SU-DHL-6 (cell line): ENCODE data around the gene PRSS57.

ENCODE experiments used
- H2AFZ ChIP-seq: fragments of 200-600 bp; sonication (generic); 2 replicates; pipeline ENCODE4 v1.6.1; 2014; ENCODE audit warnings: low read depth, mild to moderate bottlenecking, moderate library complexity, mixed read lengths, antibody characterized with exemption, low read length; ENCODE audit not compliant: severe bottlenecking
- H3F3A ChIP-seq: fragments of 200-600 bp; shearing (Covaris generic); 2 replicates; pipeline ENCODE4 v1.6.0; 2016; ENCODE audit warnings: antibody characterized with exemption, mild to moderate bottlenecking; ENCODE audit not compliant: insufficient read depth
- H3K27ac ChIP-seq: fragments of 200-600 bp; sonication (generic); 2 replicates; pipeline ENCODE4 v1.5.1; 2016; ENCODE audit warnings: low read depth, mild to moderate bottlenecking, low read length, moderate library complexity, mixed read lengths
- H3K27me3 ChIP-seq: fragments of 200-600 bp; sonication (generic), shearing (Covaris generic); 2 replicates; pipeline ENCODE4 v1.6.0; 2014; ENCODE audit warnings: mild to moderate bottlenecking, low read length
- H3K36me3 ChIP-seq: fragments of 200-600 bp; sonication (generic); 2 replicates; pipeline ENCODE4 v1.6.1; 2014; ENCODE audit warnings: mild to moderate bottlenecking, low read length, mixed read lengths
- H3K4me2 ChIP-seq: fragments of 300-600, 200-600 bp; shearing (Covaris generic), sonication (generic); 2 replicates; pipeline ENCODE4 v1.6.0; 2014; ENCODE audit warnings: low read length, low read depth, mild to moderate bottlenecking; ENCODE audit not compliant: poor library complexity, severe bottlenecking
- H3K4me3 ChIP-seq: fragments of 200-600 bp; sonication (generic); 2 replicates; pipeline ENCODE4 v1.5.1; 2014; ENCODE audit warnings: antibody characterized with exemption, low read length, mild to moderate bottlenecking, mixed read lengths; ENCODE audit not compliant: insufficient read depth, poor library complexity, severe bottlenecking
- H3K79me2 ChIP-seq: fragments of 200-600 bp; sonication (generic); 2 replicates; pipeline ENCODE4 v1.6.1; 2014; ENCODE audit warnings: mild to moderate bottlenecking, low read length, moderate library complexity; ENCODE audit not compliant: insufficient read depth
- H3K9ac ChIP-seq: fragments of 200-600 bp; sonication (generic); 2 replicates; pipeline ENCODE4 v1.7.0; 2014; ENCODE audit warnings: mild to moderate bottlenecking, low read length
- H3K9me2 ChIP-seq: fragments of 200-600 bp; sonication (generic); replicated peaks from 2 replicates; pipeline ENCODE4 v1.6.1; 2014; ENCODE audit warnings: low read length; ENCODE audit not compliant: insufficient read depth
- H3K9me3 ChIP-seq: fragments of 200-600 bp; sonication (generic); 2 replicates; pipeline ENCODE4 v1.6.1; 2014; ENCODE audit warnings: low read length, mixed read lengths; ENCODE audit not compliant: insufficient read depth
- H4K20me1 ChIP-seq: fragments of 200-600 bp; sonication (generic); 2 replicates; pipeline ENCODE4 v1.6.1; 2014; ENCODE audit warnings: low read depth, mild to moderate bottlenecking, antibody characterized with exemption, low read length, moderate library complexity, mixed read lengths
- EZH2phosphoT487 ChIP-seq: fragments of 200-600 bp; sonication (generic), shearing (Covaris generic); conservative IDR thresholded peaks from 2 replicates; pipeline ENCODE4 v1.6.1; 2018; ENCODE audit warnings: mild to moderate bottlenecking, antibody characterized with exemption, low read length, moderate library complexity, mixed read lengths
- TF ChIP-seq, protein P1 (sequence below): fragments of 200-600 bp; sonication (generic); IDR thresholded peaks from one replicate; pipeline ENCODE4 v1.5.1; 2017; ENCODE audit warnings: antibody characterized with exemption, mild to moderate bottlenecking, low read length, moderate library complexity; ENCODE audit not compliant: insufficient read depth, poor library complexity, severe bottlenecking

The PRSS57 gene

DNA sequence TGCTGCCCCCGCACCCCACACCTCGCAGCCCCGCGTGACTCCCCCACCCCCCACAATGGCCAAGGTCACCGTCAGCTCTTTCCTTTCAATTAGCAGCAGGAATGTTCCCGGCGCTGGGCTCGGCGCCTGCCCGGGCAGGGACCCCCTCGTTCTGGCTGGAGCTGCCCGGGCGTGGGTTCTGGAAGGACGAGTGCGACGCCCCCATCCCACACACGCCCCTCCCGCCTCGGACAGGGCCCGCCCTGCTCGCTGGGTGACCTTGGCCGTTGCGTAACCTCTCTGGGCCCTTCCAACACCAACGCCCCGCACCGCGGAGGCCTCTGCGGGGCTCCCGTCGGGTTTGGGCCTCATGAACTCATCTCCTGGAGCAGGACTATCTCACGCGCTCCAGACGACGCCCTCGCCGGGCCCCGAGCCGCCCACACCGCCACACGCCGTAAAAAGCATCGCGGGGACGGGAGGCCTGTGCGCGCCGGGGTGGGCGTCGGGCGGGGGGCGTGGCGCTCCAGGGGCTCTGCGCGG is 23.8 kb upstream of the PRSS57 start:
- no peaks in the 10 kb centered on the region for H4K20me1 ChIP-seq
- no peaks in the 10 kb centered on the region for H3K79me2 ChIP-seq
- H3K9me2 ChIP-seq, result no peaks in the 10 kb centered on the region
- H3K27ac ChIP-seq, result no peak overlapping the region
- no peak overlapping the region for H3K4me2 ChIP-seq
- no peak overlapping the region for H2AFZ ChIP-seq
- H3F3A ChIP-seq, result no peaks in the 10 kb centered on the region
- H3K9me3 ChIP-seq, result no peaks in the 10 kb centered on the region
- no peak overlapping the region for H3K4me3 ChIP-seq
- no peak for TF ChIP-seq EZH2phosphoT487
- TF ChIP-seq, protein P1, sequence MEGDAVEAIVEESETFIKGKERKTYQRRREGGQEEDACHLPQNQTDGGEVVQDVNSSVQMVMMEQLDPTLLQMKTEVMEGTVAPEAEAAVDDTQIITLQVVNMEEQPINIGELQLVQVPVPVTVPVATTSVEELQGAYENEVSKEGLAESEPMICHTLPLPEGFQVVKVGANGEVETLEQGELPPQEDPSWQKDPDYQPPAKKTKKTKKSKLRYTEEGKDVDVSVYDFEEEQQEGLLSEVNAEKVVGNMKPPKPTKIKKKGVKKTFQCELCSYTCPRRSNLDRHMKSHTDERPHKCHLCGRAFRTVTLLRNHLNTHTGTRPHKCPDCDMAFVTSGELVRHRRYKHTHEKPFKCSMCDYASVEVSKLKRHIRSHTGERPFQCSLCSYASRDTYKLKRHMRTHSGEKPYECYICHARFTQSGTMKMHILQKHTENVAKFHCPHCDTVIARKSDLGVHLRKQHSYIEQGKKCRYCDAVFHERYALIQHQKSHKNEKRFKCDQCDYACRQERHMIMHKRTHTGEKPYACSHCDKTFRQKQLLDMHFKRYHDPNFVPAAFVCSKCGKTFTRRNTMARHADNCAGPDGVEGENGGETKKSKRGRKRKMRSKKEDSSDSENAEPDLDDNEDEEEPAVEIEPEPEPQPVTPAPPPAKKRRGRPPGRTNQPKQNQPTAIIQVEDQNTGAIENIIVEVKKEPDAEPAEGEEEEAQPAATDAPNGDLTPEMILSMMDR, result no peak
- H3K9ac ChIP-seq, result no peak overlapping the region
- H3K27me3 ChIP-seq, result no peaks in the 10 kb centered on the region
- H3K36me3 ChIP-seq, result no peaks in the 10 kb centered on the region

DNA sequence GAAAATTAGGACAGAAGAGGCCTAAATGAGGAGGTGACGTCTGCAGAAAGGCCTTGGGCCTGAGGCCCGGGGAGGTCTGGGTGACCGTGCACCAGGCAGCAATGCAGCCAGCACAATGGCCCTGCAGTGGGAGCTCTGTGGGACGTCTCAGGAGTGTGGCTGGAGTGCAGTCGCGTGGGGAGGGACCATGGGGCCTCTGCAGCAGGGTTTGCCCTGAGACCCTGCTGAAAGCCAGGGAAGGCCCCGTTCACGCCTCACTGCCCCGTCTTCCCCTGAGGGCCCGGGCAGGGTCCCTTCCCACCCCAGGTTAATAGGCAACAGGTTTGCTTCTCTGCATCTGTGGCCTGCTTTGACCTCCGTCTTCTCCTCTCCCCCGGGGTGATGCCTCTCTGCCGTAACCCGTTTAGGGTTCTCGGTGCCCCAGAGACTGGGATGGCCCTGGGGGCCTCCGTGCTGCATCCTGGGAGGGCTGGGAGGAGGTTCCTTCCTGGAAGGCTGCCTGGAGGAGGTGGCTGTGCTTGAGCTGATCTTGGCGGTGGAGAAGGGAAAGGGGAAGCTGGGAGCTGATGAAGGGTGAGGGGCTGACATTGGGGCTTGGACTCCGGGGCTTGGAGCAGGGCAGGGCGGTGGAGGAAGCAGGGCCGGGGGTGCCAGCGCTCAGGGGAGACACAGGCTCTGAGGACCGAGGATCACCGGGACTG is 23.1 kb upstream of the PRSS57 start:
- H3K4me2 ChIP-seq, result no peak overlapping the region
- H3K36me3 ChIP-seq, result no peaks in the 10 kb centered on the region
- no peaks in the 10 kb centered on the region for H3K79me2 ChIP-seq
- H4K20me1 ChIP-seq, result no peaks in the 10 kb centered on the region
- H3K9me3 ChIP-seq, result no peaks in the 10 kb centered on the region
- H3K27ac ChIP-seq, result no peak overlapping the region
- TF ChIP-seq EZH2phosphoT487, result no peak
- TF ChIP-seq, protein P1, result no peak
- H3K27me3 ChIP-seq, result no peaks in the 10 kb centered on the region
- no peaks in the 10 kb centered on the region for H3F3A ChIP-seq
- no peak overlapping the region for H2AFZ ChIP-seq
- H3K4me3 ChIP-seq, result no peak overlapping the region
- H3K9me2 ChIP-seq, result no peaks in the 10 kb centered on the region
- H3K9ac ChIP-seq, result no peak overlapping the region

DNA sequence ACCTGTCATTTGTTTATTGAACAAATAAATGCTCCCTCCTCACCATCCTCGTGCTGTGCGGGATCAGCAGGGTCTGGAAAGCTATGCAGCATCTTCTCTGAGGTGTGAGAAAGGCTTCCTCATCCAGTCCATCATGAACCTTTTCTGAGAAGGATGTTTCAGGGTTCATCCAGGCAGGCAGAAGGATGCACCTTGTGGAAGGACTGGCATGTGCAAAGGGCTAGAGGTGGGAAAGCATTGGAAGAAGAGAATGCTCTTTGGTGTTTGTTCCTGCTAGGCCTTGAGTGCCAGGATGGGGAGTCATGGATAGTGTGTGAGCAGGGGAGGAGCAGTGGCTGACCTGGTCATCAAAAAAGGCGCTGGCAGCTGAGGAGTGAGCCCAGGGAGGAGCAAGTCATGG is 20.1 kb upstream of the PRSS57 start:
- Histone ChIP-seq H4K20me1 (no peaks in the 10 kb centered on the region), H3K79me2 (no peaks in the 10 kb centered on the region), H3K9ac (no peak overlapping the region), H3K27me3 (no peaks in the 10 kb centered on the region), H2AFZ (no peak overlapping the region), H3K4me3 (no peak overlapping the region), H3K36me3 (no peaks in the 10 kb centered on the region), H3K9me2 (no peaks in the 10 kb centered on the region), H3K9me3 (no peaks in the 10 kb centered on the region), H3K27ac (no peak overlapping the region), H3F3A (no peaks in the 10 kb centered on the region), H3K4me2 (no peak overlapping the region)
- TF ChIP-seq EZH2phosphoT487, result no peak
- TF ChIP-seq, protein P1, result no peak
